SK-N-SH treated with all-trans-retinoic acid at 6 μM for 48 hours (cell line): ENCODE data around the gene INS.

Experiments used
- ATAC-seq: fragments of 200-7000 bp; cut with Tn5 transposase; 3 replicates; pipeline ENCODE4 v1.9.1; 2020; ENCODE audit warnings: mild to moderate bottlenecking, moderate library complexity
- BACH2 ChIP-seq: fragments of 250-450 bp; sonication (Bioruptor Pico); IDR thresholded peaks from 2 replicates; pipeline ENCODE4 v1.9.0; 2021; ENCODE audit warnings: mild to moderate bottlenecking, borderline replicate concordance
- CSDC2 ChIP-seq: fragments of 250-450 bp; sonication (Bioruptor Pico); IDR thresholded peaks from 2 replicates; pipeline ENCODE4 v1.5.0; 2020; ENCODE audit warnings: mild to moderate bottlenecking, moderate library complexity
- CSRNP3 ChIP-seq: fragments of 250-450 bp; sonication (Bioruptor Pico); IDR thresholded peaks from 2 replicates; pipeline ENCODE4 v1.5.1; 2021; ENCODE audit warnings: mild to moderate bottlenecking, moderate library complexity
- ESRRG ChIP-seq: fragments of 250-450 bp; sonication (Bioruptor Pico); IDR thresholded peaks from 2 replicates; pipeline ENCODE4 v1.6.1; 2021; ENCODE audit warnings: mild to moderate bottlenecking
- GLIS3 ChIP-seq: fragments of 250-450 bp; sonication (Bioruptor Pico); IDR thresholded peaks from 2 replicates; pipeline ENCODE4 v1.5.0; 2020; ENCODE audit warnings: mild to moderate bottlenecking, moderate library complexity
- ISL1 ChIP-seq: fragments of 250-450 bp; sonication (Bioruptor Pico); IDR thresholded peaks from 2 replicates; pipeline ENCODE4 v2.1.2; 2022; ENCODE audit warnings: mild to moderate bottlenecking, moderate library complexity
- OSR1 ChIP-seq: fragments of 250-450 bp; sonication (Bioruptor Pico); IDR thresholded peaks from 2 replicates; pipeline ENCODE4 v1.8.0; 2022; ENCODE audit warnings: moderate library complexity, mild to moderate bottlenecking, inconsistent platforms
- POU6F1 ChIP-seq: fragments of 250-450 bp; sonication (Bioruptor Pico); IDR thresholded peaks from 2 replicates; pipeline ENCODE4 v1.8.0; 2021; ENCODE audit warnings: low read depth, mild to moderate bottlenecking, moderate library complexity, borderline replicate concordance
- PPARA ChIP-seq: fragments of 250-450 bp; sonication (Bioruptor Pico); IDR thresholded peaks from 2 replicates; pipeline ENCODE4 v1.5.0; 2020; ENCODE audit warnings: mild to moderate bottlenecking, borderline replicate concordance
- RARB ChIP-seq: fragments of 250-450 bp; sonication (Bioruptor Pico); IDR thresholded peaks from 2 replicates; pipeline ENCODE4 v1.8.0; 2021; ENCODE audit warnings: mild to moderate bottlenecking, moderate library complexity
- SNAI2 ChIP-seq: fragments of 250-450 bp; sonication (Bioruptor Pico); IDR thresholded peaks from 2 replicates; pipeline ENCODE4 v1.5.0; 2020; ENCODE audit warnings: mild to moderate bottlenecking, moderate library complexity
- TOX ChIP-seq: fragments of 250-450 bp; sonication (Bioruptor Pico); IDR thresholded peaks from 2 replicates; pipeline ENCODE4 v1.8.0; 2021; ENCODE audit warnings: mild to moderate bottlenecking, moderate library complexity, borderline replicate concordance
- TSHZ2 ChIP-seq: fragments of 250-450 bp; sonication (Bioruptor Pico); IDR thresholded peaks from 2 replicates; pipeline ENCODE4 v1.5.0; 2020; ENCODE audit warnings: mild to moderate bottlenecking, moderate library complexity
- ZC3H10 ChIP-seq: fragments of 250-450 bp; sonication (Bioruptor Pico); IDR thresholded peaks from 2 replicates; pipeline ENCODE4 v1.5.1; 2021; ENCODE audit warnings: mild to moderate bottlenecking, moderate library complexity
- ZFP3 ChIP-seq: fragments of 250-450 bp; sonication (Bioruptor Pico); IDR thresholded peaks from 2 replicates; pipeline ENCODE4 v1.5.0; 2020; ENCODE audit warnings: mild to moderate bottlenecking, moderate library complexity
- ZFP30 ChIP-seq: fragments of 450-650 bp; formaldehyde crosslinking; IDR thresholded peaks from 2 replicates; pipeline ENCODE4 v1.5.0; 2022; ENCODE audit warnings: mild to moderate bottlenecking, moderate library complexity
- ZNF565 ChIP-seq: fragments of 450-650 bp; formaldehyde crosslinking; conservative IDR thresholded peaks from 2 replicates; pipeline ENCODE4 v1.5.0; 2020; ENCODE audit warnings: low read depth, mild to moderate bottlenecking, moderate library complexity
- ZNF70 ChIP-seq: fragments of 450-650 bp; formaldehyde crosslinking; IDR thresholded peaks from 2 replicates; pipeline ENCODE4 v1.5.0; 2020; ENCODE audit warnings: mild to moderate bottlenecking, moderate library complexity
- ZNF8 ChIP-seq: fragments of 450-650 bp; formaldehyde crosslinking; IDR thresholded peaks from 2 replicates; pipeline ENCODE4 v1.5.0; 2020; ENCODE audit warnings: mild to moderate bottlenecking, moderate library complexity
- TF ChIP-seq, protein P1 (sequence below): fragments of 250-450 bp; sonication (Bioruptor Pico); IDR thresholded peaks from 2 replicates; pipeline ENCODE4 v1.5.1; 2020; ENCODE audit warnings: low read depth, mild to moderate bottlenecking, moderate library complexity
- TF ChIP-seq, protein P2 (sequence below): fragments of 250-450 bp; sonication (Bioruptor Pico); IDR thresholded peaks from 2 replicates; pipeline ENCODE4 v1.8.0; 2020; ENCODE audit warnings: mild to moderate bottlenecking, moderate library complexity, borderline replicate concordance

Gene INS

DNA sequence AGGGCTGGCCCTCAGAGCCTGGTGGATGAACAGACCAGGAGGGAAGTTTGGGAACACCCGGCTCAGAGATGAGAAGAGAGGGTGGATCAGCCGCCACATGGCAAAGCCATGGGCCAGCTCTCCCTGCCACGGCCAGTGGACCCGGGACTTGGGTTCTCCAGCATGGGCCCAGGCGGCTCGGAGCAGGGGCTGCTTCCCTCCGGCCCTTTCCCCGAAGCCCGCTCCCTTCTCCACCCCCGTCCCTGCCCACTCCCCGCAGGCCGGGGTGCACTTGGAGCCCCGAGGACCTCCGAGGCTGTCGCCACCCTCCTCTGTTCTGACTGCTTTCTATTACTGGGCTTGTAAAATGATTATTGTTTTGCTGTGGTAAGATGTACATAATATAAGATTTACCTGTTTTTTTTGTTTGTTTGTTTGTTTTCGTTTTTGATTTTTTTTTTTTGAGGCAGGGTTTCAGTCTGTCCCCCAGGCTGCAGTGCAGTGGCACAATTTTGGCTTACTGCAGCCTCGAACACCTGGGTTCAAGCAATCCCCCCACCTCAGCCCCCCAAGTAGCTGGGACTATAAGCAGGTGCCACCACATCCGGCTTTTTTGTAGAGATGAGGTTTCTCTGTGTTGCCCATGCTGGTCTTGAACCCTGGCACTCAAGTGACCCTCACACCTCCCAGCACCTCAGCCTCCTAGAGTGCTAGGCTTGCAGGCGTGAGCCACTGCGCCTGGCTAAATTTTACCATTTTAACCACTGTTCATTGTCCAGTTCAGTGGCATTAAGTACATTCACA lies 21.9 kb upstream of the INS start:
- TF ChIP-seq, protein P1, sequence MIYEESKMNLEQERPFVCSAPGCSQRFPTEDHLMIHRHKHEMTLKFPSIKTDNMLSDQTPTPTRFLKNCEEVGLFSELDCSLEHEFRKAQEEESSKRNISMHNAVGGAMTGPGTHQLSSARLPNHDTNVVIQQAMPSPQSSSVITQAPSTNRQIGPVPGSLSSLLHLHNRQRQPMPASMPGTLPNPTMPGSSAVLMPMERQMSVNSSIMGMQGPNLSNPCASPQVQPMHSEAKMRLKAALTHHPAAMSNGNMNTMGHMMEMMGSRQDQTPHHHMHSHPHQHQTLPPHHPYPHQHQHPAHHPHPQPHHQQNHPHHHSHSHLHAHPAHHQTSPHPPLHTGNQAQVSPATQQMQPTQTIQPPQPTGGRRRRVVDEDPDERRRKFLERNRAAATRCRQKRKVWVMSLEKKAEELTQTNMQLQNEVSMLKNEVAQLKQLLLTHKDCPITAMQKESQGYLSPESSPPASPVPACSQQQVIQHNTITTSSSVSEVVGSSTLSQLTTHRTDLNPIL: no peak
- TF ChIP-seq ZFP3 (CRISPR knock-in tag) (no peak), PPARA (CRISPR knock-in tag) (no peak), ESRRG (CRISPR knock-in tag) (no peak), OSR1 (CRISPR knock-in tag) (no peak)
- TF ChIP-seq, all 23 proteins: peak for 0
- ATAC-seq: no peak

GRCh38 chr11:2182075-2182474 lies 21.1 kb upstream of the INS start:
- no peak for TF ChIP-seq ZFP3 (CRISPR knock-in tag)
- no peak for TF ChIP-seq ISL1 (CRISPR knock-in tag)
- no peak for TF ChIP-seq TOX
- TF ChIP-seq GLIS3: no peak
- TF ChIP-seq ZC3H10 (CRISPR knock-in tag): no peak
- TF ChIP-seq RARB (CRISPR knock-in tag): no peak
- TF ChIP-seq PPARA (CRISPR knock-in tag): no peak
- TF ChIP-seq ZNF70 (CRISPR knock-in tag): no peak
- no peak for TF ChIP-seq CSRNP3 (CRISPR knock-in tag)
- no peak for TF ChIP-seq SNAI2 (CRISPR knock-in tag)
- no peak for TF ChIP-seq ZNF565 (CRISPR knock-in tag)
- TF ChIP-seq ESRRG (CRISPR knock-in tag): no peak
- TF ChIP-seq TSHZ2 (CRISPR knock-in tag): no peak
- TF ChIP-seq POU6F1 (CRISPR knock-in tag): no peak
- TF ChIP-seq, protein P2, sequence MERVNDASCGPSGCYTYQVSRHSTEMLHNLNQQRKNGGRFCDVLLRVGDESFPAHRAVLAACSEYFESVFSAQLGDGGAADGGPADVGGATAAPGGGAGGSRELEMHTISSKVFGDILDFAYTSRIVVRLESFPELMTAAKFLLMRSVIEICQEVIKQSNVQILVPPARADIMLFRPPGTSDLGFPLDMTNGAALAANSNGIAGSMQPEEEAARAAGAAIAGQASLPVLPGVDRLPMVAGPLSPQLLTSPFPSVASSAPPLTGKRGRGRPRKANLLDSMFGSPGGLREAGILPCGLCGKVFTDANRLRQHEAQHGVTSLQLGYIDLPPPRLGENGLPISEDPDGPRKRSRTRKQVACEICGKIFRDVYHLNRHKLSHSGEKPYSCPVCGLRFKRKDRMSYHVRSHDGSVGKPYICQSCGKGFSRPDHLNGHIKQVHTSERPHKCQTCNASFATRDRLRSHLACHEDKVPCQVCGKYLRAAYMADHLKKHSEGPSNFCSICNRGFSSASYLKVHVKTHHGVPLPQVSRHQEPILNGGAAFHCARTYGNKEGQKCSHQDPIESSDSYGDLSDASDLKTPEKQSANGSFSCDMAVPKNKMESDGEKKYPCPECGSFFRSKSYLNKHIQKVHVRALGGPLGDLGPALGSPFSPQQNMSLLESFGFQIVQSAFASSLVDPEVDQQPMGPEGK (CRISPR knock-in tag): no peak
- TF ChIP-seq BACH2: no peak
- ATAC-seq: no peak

GRCh38 chr11:2180789-2181370 lies 19.9 kb upstream of the INS start:
- ATAC-seq: no peak
- no peak for TF ChIP-seq ZNF70 (CRISPR knock-in tag)
- TF ChIP-seq CSRNP3 (CRISPR knock-in tag): no peak
- no peak for TF ChIP-seq ZNF8
- TF ChIP-seq SNAI2 (CRISPR knock-in tag): no peak
- TF ChIP-seq CSDC2 (CRISPR knock-in tag): no peak
- no peak for TF ChIP-seq TSHZ2 (CRISPR knock-in tag)
- TF ChIP-seq ZFP30: no peak
- no peak for TF ChIP-seq ESRRG (CRISPR knock-in tag)
- TF ChIP-seq, protein P1: no peak
- TF ChIP-seq OSR1 (CRISPR knock-in tag): no peak
